Endodermal cell (in vitro differentiated cells): Measurements from ENCODE around the gene RYR2. TPM values are rescaled to one million over a fixed set of nuclear protein-coding genes. Genes with fewer than 3 reads are reported as not detected.

Experiments used
- DNase-seq: peaks from one replicate; pipeline ENCODE4 v3.0.0-alpha.2; 2017
- H3K27ac ChIP-seq: 2 replicates; pipeline ENCODE4 v1.5.1; 2013; ENCODE audit warnings: mild to moderate bottlenecking, low read depth, low read length, moderate library complexity
- H3K27me3 ChIP-seq: 2 replicates; pipeline ENCODE4 v1.6.1; 2013; ENCODE audit warnings: mild to moderate bottlenecking, low read length, moderate library complexity; ENCODE audit not compliant: insufficient read depth, control insufficient read depth, poor library complexity, severe bottlenecking
- H3K36me3 ChIP-seq: 2 replicates; pipeline ENCODE4 v1.7.0; 2013; ENCODE audit warnings: mild to moderate bottlenecking, low read length, moderate library complexity; ENCODE audit not compliant: control insufficient read depth, insufficient read depth
- H3K4me1 ChIP-seq: one replicate; pipeline ENCODE4 v1.7.0; 2013; ENCODE audit warnings: low read length; ENCODE audit not compliant: control insufficient read depth, insufficient read depth
- H3K4me3 ChIP-seq: 2 replicates; pipeline ENCODE4 v1.5.1; 2013; ENCODE audit warnings: mild to moderate bottlenecking, low read length, moderate library complexity
- H3K9ac ChIP-seq: 2 replicates; pipeline ENCODE4 v1.6.1; 2013; ENCODE audit warnings: mild to moderate bottlenecking, low read length, moderate library complexity; ENCODE audit not compliant: poor library complexity, severe bottlenecking; ENCODE audit errors: extremely low read depth
- H3K9me3 ChIP-seq: 2 replicates; pipeline ENCODE4 v1.6.1; 2013; ENCODE audit warnings: mild to moderate bottlenecking, low read length, moderate library complexity; ENCODE audit not compliant: control insufficient read depth
- H3K27ac Mint-ChIP-seq: 2 replicates; pipeline ENCODE4 v1.8.0; 2020; ENCODE audit warnings: mixed read lengths
- H3K27me3 Mint-ChIP-seq: 2 replicates; pipeline ENCODE4 v1.8.0; 2021; ENCODE audit warnings: mild to moderate bottlenecking, mixed read lengths; ENCODE audit not compliant: insufficient read depth
- H3K36me3 Mint-ChIP-seq: 2 replicates; pipeline ENCODE4 v1.8.0; 2020; ENCODE audit warnings: low read depth, mixed read lengths
- H3K4me1 Mint-ChIP-seq: 2 replicates; pipeline ENCODE4 v1.8.0; 2020; ENCODE audit warnings: mixed read lengths
- H3K4me3 Mint-ChIP-seq: 2 replicates; pipeline ENCODE4 v1.8.0; 2020; ENCODE audit warnings: mild to moderate bottlenecking, moderate library complexity, mixed read lengths
- H3K9me3 Mint-ChIP-seq: 2 replicates; pipeline ENCODE4 v1.8.0; 2020; ENCODE audit warnings: mild to moderate bottlenecking, mixed read lengths
- WGBS, 2 experiments: methylation state at CpG; one replicate each; pipeline versions ENCODE4 v1.1.5 to v1.1.7; 2013; ENCODE audit warnings: missing lambda C conversion rate in 2 of 2, mixed read lengths in 1 of 2; ENCODE audit not compliant: insufficient coverage in 1 of 2, insufficient read length in 1 of 2; 5-methylcytosine and 5-hydroxymethylcytosine counted together
- total RNA-seq, 2 donors: library from RNA; stranded (reverse); fragmentation: NEBNext Ultra II Directional in 1 of 2; extraction: Animal tissue kit (Norgen Biotek cat#: 25700) in 1 of 2; gene quantifications; 2 replicates in 1 of 2; 3 replicates in 1 of 2; pipeline ENCODE4 v1.2.1, GENCODE V29; 2021
- TF ChIP-seq, protein P1 (sequence below): fragments of 200-600 bp; sonication (generic); conservative IDR thresholded peaks from 2 replicates; pipeline ENCODE4 v1.5.0; 2021; ENCODE audit warnings: antibody characterized with exemption, mild to moderate bottlenecking

Gene RYR2
- total RNA-seq, 2 donors from 2014 or later, result 0.95 to 2.4 TPM

DNA sequence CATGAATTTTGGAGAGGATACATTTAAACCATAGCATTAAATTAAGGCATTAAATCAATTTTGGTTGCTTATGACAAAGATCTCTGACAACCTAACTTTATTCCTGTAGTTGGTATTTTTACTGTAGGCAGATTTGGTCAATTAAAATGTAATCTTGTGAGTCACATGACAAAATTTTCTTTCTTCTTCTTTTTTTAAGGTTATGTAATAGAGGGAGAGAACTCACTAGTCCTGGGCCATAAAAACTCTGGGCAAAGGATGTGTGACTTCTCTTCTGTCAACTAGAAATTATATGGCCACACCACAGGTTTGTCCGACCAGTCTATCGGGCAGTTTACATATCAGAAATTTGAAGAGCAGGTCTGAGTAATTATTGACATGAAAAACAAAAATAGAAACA lies 181.4 kb downstream of the RYR2 start:
- Mint-ChIP-seq H3K4me3 (no peak overlapping the region), H3K4me1 (no peaks in the 10 kb centered on the region), H3K27me3 (no peaks in the 10 kb centered on the region), H3K27ac (no peak overlapping the region), H3K9me3 (no peaks in the 10 kb centered on the region), H3K36me3 (no peaks in the 10 kb centered on the region)
- Histone ChIP-seq H3K4me3 (no peak overlapping the region), H3K36me3 (no peaks in the 10 kb centered on the region), H3K9me3 (no peaks in the 10 kb centered on the region), H3K9ac (no peak overlapping the region), H3K27me3 (no peaks in the 10 kb centered on the region), H3K27ac (no peak overlapping the region), H3K4me1 (no peaks in the 10 kb centered on the region)
- DNase-seq, result no peak
- TF ChIP-seq, protein P1, sequence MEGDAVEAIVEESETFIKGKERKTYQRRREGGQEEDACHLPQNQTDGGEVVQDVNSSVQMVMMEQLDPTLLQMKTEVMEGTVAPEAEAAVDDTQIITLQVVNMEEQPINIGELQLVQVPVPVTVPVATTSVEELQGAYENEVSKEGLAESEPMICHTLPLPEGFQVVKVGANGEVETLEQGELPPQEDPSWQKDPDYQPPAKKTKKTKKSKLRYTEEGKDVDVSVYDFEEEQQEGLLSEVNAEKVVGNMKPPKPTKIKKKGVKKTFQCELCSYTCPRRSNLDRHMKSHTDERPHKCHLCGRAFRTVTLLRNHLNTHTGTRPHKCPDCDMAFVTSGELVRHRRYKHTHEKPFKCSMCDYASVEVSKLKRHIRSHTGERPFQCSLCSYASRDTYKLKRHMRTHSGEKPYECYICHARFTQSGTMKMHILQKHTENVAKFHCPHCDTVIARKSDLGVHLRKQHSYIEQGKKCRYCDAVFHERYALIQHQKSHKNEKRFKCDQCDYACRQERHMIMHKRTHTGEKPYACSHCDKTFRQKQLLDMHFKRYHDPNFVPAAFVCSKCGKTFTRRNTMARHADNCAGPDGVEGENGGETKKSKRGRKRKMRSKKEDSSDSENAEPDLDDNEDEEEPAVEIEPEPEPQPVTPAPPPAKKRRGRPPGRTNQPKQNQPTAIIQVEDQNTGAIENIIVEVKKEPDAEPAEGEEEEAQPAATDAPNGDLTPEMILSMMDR, result no peak
- 96% methylated on average over 2 of the region's 2 CpGs; no CpG with 5 or more reads in 1 of the 2 experiments for WGBS, 2 experiments

DNA sequence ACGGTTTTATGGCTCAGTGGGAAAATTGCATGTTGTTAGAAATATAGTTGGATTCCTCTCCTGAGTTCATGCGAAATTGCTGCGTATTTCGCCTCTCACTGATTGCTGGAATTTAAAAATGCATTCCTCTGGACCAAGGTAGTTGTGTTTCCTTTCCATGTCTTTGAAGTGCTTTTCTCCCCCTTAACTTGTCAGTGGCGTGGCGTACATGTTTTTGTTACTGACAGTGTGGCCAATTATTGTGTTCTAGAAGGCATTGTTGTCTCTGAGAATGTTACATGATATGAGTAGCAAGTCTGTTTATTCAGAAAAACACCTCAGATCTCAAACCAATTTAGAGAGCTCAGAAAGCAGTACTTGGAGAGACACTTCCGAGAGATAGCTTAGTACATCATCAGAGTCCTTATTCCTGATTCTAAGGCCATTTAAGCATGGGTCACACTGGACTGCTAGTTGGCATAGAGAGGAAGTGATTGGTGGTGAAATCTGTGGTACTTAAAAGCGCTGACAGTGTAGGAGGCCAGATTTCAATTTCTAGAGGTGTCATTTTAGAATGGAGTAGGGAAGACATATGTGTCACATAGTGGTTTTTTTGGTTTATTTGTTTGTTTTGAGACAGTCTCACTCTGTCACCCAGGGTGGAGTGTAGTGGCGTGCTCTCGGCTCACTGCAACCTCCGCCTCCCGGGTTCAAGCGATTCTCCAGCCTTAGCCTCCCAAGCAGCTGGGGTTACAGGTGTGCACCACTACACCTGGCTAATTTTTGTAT lies 184.4 kb downstream of the RYR2 start:
- Histone ChIP-seq H3K9me3 (no peaks in the 10 kb centered on the region), H3K36me3 (no peaks in the 10 kb centered on the region), H3K4me1 (no peaks in the 10 kb centered on the region), H3K9ac (no peak overlapping the region), H3K4me3 (no peak overlapping the region), H3K27me3 (no peaks in the 10 kb centered on the region), H3K27ac (no peak overlapping the region)
- Mint-ChIP-seq H3K36me3 (no peaks in the 10 kb centered on the region), H3K4me1 (no peaks in the 10 kb centered on the region), H3K4me3 (no peak overlapping the region), H3K27ac (no peak overlapping the region), H3K9me3 (no peaks in the 10 kb centered on the region), H3K27me3 (no peaks in the 10 kb centered on the region)
- 90 to 91% methylated on average over 10 to 11 of the region's 13 CpGs for WGBS, 2 experiments
- no peak for DNase-seq
- TF ChIP-seq, protein P1, result no peak

DNA sequence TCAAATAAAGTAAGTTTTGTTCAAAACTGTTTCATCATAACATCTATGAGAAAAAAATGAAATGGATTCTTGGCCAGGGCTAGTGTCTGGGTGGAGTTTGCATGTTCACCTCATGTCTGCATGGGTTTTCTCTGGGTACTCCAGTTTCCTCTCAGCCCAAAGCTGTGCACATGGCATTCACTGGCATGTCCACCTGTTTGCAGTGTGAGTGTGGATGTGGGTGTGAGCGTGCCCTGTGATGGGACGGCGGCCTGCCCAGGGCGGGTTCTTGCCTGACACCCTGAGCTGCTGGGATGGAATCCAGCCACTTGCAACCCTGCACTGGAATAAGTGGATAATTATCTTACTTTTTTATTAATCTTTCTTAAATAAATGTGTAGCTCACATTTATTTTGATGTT lies 185.5 kb downstream of the RYR2 start:
- Histone ChIP-seq H3K36me3 (no peaks in the 10 kb centered on the region), H3K27ac (no peak overlapping the region)
- 77 to 100% methylated on average over 1 to 4 of the region's 4 CpGs for WGBS, 2 experiments

More for the DNA sequence above, 185.5 kb downstream of the RYR2 start:
- Mint-ChIP-seq H3K4me1 (peaks cover 2% of the 10 kb centered on the region), H3K27me3 (no peaks in the 10 kb centered on the region), H3K9me3 (no peaks in the 10 kb centered on the region), H3K4me3 (no peak overlapping the region), H3K36me3 (no peaks in the 10 kb centered on the region), H3K27ac (no peak overlapping the region)
- TF ChIP-seq, protein P1, result no peak
- H3K9ac ChIP-seq, result no peak overlapping the region
- DNase-seq, result no peak
- no peak overlapping the region for H3K4me3 ChIP-seq
- no peaks in the 10 kb centered on the region for H3K27me3 ChIP-seq
- no peaks in the 10 kb centered on the region for H3K9me3 ChIP-seq
- no peaks in the 10 kb centered on the region for H3K4me1 ChIP-seq
